ENCODE results near the gene FLRT2.

The FLRT2 gene

GRCh38 chr14:85594217-85594616 lies 64.3 kb downstream of the FLRT2 start:
- TF ChIP-seq TAF1 (IDR thresholded peaks at IDR 0.05; ENCODE audit: borderline replicate concordance, insufficient read depth, low read length) (no peak), FOXP2 (optimal IDR thresholded peaks at IDR 0.05; ENCODE audit: borderline replicate concordance, extremely low read depth, extremely low read length, insufficient read depth) (no peak), REST (IDR thresholded peaks at IDR 0.05; ENCODE audit: insufficient read depth in 1 of 2, low read depth in 2 of 2, low read length in 2 of 2) (no peak), POLR2AphosphoS5 (IDR thresholded peaks at IDR 0.05; ENCODE audit: low read depth, low read length) (no peak), SIN3A (IDR thresholded peaks at IDR 0.05; ENCODE audit: borderline replicate concordance, insufficient read depth, low read length) (no peak)

GRCh38 chr14:85595981-85596380 lies 66.0 kb downstream of the FLRT2 start:
- no peak for TF ChIP-seq REST (IDR thresholded peaks at IDR 0.05; ENCODE audit: insufficient read depth in 1 of 2, low read depth in 2 of 2, low read length in 2 of 2)
- TF ChIP-seq POLR2AphosphoS5 (IDR thresholded peaks at IDR 0.05; ENCODE audit: low read depth, low read length): no peak
- TF ChIP-seq FOXP2 (optimal IDR thresholded peaks at IDR 0.05; ENCODE audit: borderline replicate concordance, extremely low read depth, extremely low read length, insufficient read depth): no peak
- TF ChIP-seq TAF1 (IDR thresholded peaks at IDR 0.05; ENCODE audit: borderline replicate concordance, insufficient read depth, low read length): no peak
- no peak for TF ChIP-seq SIN3A (IDR thresholded peaks at IDR 0.05; ENCODE audit: borderline replicate concordance, insufficient read depth, low read length)

GRCh38 chr14:85596562-85596961 lies 66.6 kb downstream of the FLRT2 start:
- TF ChIP-seq FOXP2 (optimal IDR thresholded peaks at IDR 0.05; ENCODE audit: borderline replicate concordance, extremely low read depth, extremely low read length, insufficient read depth): no peak
- TF ChIP-seq POLR2AphosphoS5 (IDR thresholded peaks at IDR 0.05; ENCODE audit: low read depth, low read length): no peak
- no peak for TF ChIP-seq SIN3A (IDR thresholded peaks at IDR 0.05; ENCODE audit: borderline replicate concordance, insufficient read depth, low read length)
- TF ChIP-seq REST (IDR thresholded peaks at IDR 0.05; ENCODE audit: insufficient read depth in 1 of 2, low read depth in 2 of 2, low read length in 2 of 2): no peak

- TF ChIP-seq REST (IDR thresholded peaks at IDR 0.05; ENCODE audit: insufficient read depth in 1 of 2, low read depth in 2 of 2, low read length in 2 of 2): no peak
- TF ChIP-seq SIN3A (IDR thresholded peaks at IDR 0.05; ENCODE audit: borderline replicate concordance, insufficient read depth, low read length): no peak
- TF ChIP-seq FOXP2 (optimal IDR thresholded peaks at IDR 0.05; ENCODE audit: borderline replicate concordance, extremely low read depth, extremely low read length, insufficient read depth): no peak
- no peak for TF ChIP-seq POLR2AphosphoS5 (IDR thresholded peaks at IDR 0.05; ENCODE audit: low read depth, low read length)
- TF ChIP-seq TAF1 (IDR thresholded peaks at IDR 0.05; ENCODE audit: borderline replicate concordance, insufficient read depth, low read length): no peak
These were observed 67.8 kb downstream of the FLRT2 start for GRCh38 chr14:85597701-85598100.

GRCh38 chr14:85599939-85600338 lies 70.0 kb downstream of the FLRT2 start:
- TF ChIP-seq REST (IDR thresholded peaks at IDR 0.05; ENCODE audit: insufficient read depth in 1 of 2, low read depth in 2 of 2, low read length in 2 of 2) (no peak), TAF1 (IDR thresholded peaks at IDR 0.05; ENCODE audit: borderline replicate concordance, insufficient read depth, low read length) (no peak), SIN3A (IDR thresholded peaks at IDR 0.05; ENCODE audit: borderline replicate concordance, insufficient read depth, low read length) (no peak), POLR2AphosphoS5 (IDR thresholded peaks at IDR 0.05; ENCODE audit: low read depth, low read length) (no peak)
